NCI-H2081 (cell line): ENCODE data around the gene RNF38.
"Not testable (repeated sequence)": the region's sequence is repeated elsewhere in the genome, so short reads cannot be mapped to it uniquely, and the experiment has no call there.

Experiments
- DNase-seq, 2 experiments: peaks; one replicate each; lab custom pipeline; 2025; lab: John Stamatoyannopoulos, UW

Gene RNF38

DNA sequence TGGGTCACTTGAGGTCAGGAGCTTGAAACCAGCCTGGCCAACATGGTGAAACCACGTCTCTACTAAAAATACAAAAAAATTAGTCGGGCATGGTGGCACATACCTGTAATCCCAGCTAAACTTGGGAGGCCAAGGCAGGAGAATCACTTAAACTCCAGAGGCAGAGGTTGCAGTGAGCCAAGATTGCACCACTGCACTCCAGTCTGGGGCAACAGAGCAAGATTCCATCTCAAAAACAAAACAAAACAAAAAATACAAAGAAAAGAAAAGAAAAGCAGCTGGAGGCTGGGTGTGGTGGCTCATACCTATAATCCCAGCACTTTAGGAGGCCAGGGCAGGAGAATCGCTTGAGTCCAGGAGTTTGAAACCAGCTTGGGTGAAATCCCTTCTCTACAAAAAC lies 105.1 kb downstream of the RNF38 start:
- DNase-seq: not testable (repeated sequence)

DNA sequence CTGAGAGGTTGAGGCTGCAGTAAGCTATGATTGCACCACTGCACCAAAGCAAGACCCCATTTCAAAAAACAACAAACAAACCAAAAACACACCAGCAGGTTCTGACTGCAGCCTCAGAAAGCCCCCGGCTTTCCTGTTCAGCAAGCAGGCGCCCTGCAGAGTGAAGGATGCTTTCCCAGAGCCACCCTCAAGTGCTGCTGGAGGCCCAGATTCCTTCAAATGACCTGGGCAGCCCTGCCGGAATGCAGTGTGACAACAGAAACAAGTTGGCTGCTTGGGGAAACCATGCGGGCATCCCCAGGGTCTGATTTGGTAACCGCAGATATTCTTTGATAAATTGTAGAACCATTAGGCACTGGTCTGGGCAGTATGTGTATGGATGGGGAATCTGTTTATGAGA lies 106.2 kb downstream of the RNF38 start:
- no peak for DNase-seq

GRCh38 chr9:36293171-36293570 lies 106.9 kb downstream of the RNF38 start:
- DNase-seq: no peak

- no peak for DNase-seq
These were observed 107.4 kb downstream of the RNF38 start for GRCh38 chr9:36292641-36293040.

DNA sequence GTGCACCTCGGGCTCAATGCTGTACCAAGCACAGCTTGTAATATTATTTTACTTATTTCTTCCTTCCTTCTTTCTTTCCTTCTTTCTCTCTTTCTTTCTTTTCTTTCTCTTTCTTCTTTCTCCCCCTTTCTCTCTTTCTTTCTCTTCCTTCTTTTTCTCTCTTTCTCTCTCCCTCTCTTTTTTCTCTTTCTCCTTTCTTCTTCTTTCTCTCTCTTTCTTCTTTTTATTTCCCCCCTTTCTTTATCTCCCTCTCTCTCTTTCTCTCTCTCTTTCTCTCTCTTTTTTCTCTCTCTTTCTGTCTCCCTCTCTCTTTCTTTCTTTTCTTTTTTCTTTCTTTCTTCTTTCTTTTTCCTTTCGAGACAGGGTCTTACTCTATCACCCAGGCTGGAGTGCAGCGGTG lies 109.1 kb downstream of the RNF38 start:
- DNase-seq: no peak

GRCh38 chr9:36289836-36290435 lies 110.1 kb downstream of the RNF38 start:
- no peak for DNase-seq

DNA sequence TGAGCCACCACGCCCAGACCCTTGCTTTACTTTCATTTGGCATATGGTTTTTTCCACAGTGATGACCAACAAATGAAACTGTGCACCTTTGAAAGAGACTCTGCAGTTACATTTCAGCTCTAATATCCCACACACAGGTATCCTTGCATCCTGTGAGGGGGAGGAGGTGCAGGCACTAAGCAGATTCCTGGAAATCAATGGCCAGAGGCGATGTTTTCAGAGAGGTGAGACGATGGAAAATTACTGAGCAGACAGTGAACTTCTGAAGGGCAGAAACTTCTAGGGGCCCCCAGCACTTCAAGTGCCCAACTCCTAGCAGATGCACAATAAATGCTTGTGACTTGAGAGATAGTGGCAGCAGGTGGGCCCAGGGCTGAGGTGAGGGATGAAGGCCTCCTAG lies 112.0 kb downstream of the RNF38 start:
- no peak for DNase-seq
